NCI-H2171 (cell line): ENCODE data around the gene MRPS34.

Experiments
- DNase-seq: peaks from one replicate; lab custom pipeline; 2025; lab: John Stamatoyannopoulos, UW

The MRPS34 gene

DNA sequence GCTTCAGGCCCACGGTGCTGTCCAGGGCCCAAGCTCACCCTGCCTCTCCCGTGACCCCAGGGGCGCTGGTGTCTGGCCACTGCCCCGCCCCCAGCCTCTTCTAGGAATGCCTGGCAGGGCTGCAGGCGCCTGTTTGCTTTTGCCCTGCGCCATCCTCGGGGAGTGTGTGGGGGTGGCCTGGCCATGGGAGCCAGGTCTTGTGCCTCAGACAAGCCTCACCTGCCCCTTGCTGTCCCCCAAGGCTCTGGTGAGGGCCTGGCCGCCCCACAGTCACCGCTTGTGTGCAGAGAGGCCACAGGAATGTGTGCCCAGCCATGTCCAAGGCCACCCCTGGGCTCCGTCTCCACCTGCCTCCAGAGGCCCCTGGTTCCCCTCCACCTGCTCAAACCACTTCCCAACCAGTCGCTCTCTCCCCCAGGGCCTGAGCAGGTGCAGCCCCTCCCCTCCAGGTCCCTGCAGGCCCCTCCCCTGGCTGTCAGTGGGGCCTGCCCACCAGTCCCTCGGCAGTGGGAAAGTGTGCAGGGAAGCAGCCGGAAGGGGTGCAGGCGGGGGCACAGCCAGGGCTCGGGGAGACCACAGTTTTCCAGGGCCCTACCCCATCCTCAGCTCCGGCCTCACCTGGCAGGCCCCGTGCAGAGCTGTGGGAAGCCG is 21.4 kb upstream of the MRPS34 start:
- no peak for DNase-seq

DNA sequence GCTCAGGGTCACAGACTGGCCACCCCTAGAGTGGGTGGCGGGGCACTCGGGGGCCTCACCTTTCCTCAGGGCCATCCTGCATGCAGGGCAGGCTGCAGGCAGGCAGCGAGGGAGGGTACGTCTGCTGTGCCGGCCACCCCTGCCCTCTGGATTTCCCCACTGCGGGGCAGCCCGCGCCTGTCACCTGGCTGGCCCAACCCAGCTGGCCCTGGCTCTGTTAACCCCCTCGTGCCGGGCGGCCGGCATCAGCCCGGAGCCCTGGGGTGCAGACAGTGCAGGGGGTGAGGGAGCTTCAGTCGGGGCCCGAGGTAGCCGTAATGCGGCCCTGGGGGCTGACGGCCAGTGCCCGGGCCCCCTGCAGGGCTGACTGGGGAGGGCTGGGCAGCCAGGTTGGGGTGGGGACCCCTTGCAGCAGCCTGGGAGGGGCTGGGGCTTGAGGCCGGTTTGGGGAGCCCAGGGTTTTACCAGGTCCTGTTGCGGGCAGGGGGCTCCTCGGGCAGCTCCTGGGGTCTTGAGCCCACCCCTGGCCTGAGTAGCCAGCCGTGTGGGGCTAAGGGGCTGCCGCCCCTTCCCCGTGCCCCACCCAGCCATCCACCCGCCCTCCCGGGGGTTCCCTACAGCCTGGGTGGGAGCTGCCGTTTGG is 20.8 kb upstream of the MRPS34 start, which contains the start of gene IGFALS:
Gene IGFALS, minus strand, starts transcription at position 128 of the 643 bp plus-strand sequence. Its CDS starts 53 bp downstream, at position 75.
- no peak for DNase-seq

DNA sequence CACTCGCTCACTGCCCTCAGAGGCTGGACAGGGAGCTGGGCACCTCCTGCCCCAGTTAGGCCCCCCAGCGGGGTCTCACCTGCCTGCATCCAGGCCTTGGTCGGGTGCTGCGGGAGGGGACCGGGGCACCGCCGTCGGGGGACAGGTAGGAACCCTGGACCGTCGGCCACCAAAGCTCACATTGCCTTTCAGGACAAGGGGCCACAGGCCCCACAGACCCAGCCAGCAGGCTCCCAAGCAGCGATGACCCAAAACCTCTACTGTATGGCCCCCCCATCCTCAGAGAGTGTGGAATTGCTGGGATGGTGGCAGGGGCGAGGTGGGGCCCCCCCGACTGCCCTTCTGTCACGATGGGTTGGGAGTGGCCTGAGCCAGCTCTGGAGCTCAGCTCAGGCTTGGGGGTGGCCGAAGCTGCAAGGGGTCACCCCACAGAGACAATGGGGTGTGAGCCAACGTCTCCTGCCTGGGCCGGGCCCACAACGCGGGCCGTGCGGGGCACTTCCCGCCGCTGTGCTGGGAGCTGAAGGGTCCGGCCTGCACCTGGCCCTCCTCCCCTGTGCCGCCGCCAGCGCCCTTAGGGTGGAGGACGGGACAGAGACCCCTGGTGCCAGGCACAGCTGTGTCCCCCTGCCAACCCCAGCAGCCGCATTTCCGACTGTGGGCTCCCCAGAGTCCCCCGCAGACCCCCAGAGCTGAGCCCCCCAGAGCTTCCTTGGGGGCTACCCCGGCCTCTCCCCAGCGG is 20.1 kb upstream of the MRPS34 start:
- no peak for DNase-seq

DNA sequence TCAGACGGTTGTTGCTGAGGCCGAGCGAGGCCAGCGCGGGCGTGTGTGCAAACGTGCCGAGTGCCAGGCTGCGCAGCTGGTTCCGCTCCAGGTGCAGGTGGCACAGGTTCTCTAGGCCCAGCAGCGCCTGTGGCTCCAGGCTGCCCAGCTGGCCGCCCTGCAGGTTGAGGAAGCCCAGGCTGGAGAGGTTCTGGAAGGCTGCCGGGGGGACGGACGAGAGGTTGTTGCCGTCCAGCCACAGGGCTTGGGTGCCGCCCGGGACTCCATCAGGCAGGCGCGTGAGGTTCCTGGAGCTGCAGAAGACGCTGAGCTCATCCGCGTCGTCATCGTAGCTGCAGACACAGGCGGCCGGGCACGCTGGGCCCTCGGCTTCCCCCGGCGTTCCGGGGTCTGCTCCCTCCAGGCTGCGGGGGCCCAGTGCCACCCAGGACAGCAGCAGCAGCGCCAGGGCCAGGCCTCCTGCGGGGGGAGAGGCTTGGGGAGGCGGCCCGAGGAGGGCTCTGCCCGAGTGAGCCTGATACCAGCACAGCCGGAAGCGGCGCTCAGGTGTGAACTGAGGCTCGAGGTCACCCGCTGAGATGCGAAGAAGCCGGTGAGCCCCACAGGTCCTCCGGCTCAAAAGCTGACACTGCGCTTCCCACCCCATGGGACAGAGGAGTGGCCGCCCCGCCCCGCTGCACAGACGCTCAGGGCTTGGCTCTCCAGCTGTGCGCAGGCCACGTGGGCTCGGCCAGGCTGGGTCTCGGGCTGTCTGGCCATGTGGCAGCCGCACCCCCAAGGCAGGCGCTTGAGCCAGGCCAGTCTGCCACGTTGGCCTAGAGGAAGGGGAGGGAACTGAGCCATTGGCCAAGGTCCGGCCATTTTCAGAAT is 19.2 kb upstream of the MRPS34 start:
- DNase-seq: no peak

DNA sequence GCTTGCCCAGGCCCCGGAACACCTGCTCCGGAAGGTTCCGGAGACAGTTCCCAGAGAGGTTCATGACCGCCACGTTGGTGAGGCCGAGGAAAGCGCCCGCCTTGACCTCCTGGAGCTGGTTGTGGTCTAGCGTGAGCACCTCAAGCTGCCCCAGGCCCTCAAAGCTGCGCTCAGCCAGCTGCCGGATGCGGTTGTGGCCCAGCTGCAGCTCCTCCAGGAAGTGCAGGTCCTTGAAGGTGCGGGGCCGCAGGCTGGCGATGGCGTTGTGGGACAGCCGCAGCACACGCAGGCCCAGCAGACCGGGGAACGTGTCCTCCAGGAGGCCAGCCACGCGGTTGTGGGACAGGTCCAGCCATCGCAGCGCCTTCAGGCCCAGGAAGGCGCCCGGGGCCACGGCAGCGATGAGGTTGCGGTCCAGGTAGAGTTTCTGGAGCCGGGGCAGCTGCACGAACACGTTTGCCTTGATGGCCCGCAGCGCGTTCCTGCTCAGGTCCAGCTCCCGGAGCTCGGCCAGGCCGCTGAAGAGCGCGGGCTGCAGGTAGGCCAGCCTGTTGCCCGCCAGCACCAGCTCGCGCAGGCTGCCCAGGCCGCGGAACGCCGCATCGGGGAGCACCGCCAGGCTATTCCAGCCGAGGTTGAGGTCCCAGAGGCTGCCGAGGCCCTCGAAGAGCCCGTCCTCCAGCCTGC is 18.5 kb upstream of the MRPS34 start:
- no peak for DNase-seq

GRCh38 chr16:1790611-1791255 is 17.8 kb upstream of the MRPS34 start:
- DNase-seq: no peak

DNA sequence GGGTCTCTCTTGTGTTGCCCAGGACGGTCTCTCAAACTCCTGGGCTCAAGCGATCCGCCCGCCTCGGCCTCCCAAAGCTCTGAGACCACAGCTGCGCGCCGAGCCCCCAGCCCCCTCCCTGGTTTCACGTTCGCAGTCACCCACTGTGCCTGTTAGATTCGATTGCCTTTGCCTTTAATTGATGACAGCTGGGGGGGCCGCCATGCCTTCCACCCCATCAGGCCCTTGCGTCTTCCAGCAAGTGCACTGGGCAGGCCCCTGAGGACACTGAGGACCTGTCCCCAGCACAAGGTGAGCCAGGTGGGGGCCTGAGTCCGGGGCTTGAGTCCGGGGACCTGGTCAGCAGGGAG is 17.3 kb upstream of the MRPS34 start:
- no peak for DNase-seq

- DNase-seq: no peak
Measured at GRCh38 chr16:1789643-1790045, 16.7 kb upstream of the MRPS34 start.

- DNase-seq: no peak
Measured at GRCh38 chr16:1788708-1789100, 15.8 kb upstream of the MRPS34 start.

GRCh38 chr16:1788095-1788707 is 15.3 kb upstream of the MRPS34 start:
- no peak for DNase-seq

DNA sequence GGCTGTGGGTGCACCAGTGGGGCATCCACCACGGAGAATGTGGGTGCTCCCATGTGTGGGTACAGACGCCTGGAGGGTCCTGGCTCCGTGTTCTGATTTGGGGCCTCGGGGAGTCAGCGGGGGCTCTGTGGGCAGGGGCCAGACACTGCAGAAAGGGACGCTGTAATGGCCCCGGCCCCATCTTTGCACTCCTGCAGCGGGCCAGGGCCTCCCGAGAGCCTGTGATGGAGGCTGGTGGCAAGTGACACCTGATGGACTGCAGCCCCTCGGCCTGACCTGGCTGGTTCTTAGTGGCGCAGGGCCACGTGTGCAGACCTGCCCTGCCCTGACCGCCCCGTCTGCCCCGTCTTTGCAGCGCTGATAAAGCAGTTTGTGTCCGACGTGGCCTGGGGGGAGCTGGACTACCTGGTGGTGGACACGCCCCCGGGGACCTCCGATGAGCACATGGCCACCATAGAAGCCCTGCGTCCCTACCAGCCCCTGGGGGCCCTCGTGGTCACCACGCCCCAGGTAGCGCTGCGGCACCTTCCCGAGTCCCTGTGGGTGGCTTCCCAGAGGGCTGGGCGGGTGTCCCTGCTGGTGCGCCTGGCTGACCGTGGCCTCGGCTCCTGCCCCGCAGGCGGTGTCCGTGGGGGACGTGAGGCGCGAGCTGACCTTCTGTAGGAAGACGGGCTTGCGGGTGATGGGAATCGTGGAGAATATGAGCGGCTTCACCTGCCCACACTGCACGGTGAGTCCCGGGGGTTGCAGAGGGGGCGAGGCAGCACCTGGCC is 14.6 kb upstream of the MRPS34 start:
- no peak for DNase-seq

DNA sequence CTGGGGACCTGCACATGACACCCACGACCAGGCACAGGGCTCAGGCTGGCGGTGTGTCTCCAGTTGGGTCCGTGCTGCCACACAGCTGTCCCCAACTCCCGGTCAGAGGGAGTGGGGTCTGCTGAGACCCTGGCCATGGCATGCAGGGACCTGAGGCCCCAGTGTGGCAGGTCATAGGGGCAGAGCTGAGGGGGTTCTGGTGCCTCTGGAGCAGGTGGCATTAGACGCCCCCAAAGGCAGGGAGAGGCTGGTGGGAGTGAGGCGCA is 14.1 kb upstream of the MRPS34 start:
- DNase-seq: no peak

- no peak for DNase-seq
Measured at GRCh38 chr16:1786242-1787055, 13.5 kb upstream of the MRPS34 start.

DNA sequence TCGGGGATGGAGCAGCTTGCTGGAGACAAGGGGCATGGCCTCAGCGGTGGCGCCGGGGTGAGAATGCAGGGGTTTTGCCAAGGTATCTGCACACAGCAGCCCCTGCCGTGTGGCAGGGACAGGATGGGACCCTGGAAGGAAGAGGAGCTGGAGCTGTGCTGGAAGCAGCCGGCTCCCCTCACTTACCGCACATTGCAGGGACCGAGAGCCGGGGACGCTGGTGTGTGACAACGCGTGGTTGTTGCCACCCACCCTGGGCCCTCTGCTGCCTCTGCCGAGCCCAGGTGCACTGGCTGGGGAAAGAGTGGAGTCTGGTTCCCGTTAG is 12.9 kb upstream of the MRPS34 start:
- DNase-seq: no peak

- no peak for DNase-seq
Measured at GRCh38 chr16:1784977-1785845, 12.3 kb upstream of the MRPS34 start.

DNA sequence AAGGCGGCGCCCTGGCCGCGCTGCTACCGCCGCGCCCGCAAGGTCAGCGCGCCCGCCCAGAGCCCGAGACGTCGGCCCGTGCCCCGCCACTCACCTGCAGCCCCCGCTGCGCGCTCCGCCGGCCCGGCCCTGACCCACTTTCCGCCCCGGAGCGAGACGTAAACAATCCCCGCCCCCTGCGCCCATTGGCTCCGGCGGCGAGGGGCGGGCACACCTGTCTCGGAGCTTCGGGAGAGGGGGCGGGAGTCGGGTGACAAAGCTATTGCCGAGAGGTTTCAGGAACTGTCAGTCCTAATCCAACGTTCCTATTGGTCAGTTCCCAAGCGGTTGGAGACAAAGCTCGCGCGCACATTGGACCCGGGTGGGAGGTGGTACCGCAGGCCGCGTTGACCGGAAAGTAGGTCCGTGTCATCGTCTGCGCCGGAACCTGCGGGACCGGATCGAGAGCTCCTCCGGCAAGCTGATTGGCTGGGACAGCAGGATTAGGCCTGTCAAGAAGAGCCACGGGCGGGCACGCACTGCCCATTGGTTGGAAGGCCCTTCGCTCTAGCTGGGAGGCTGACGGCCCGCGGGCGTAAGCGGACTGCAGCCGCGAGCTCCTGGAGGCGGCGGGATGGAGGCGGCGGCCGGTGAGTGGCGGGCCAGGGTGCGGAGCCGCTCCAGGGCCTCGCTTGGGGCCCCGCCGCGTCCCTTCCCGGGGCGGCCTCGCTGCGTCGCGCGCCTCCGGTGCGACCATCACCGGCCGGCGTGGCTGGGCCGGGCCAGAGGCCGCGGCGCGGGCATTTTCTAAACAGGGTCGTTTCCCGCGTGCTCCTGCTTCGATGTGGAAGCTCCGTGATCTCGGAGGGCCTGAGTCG is 9.7 kb upstream of the MRPS34 start, which contains the start of the genes NUBP2 and SPSB3:
Gene NUBP2, plus strand, starts transcription at position 553 of the 857 bp plus-strand sequence. Its CDS starts 61 bp downstream, at position 614.
Gene SPSB3, minus strand, starts transcription at position 164 of the 857 bp plus-strand sequence. CDS start 1,088 bp downstream, outside the sequence.
- DNase-seq: peak; percentile 99

DNA sequence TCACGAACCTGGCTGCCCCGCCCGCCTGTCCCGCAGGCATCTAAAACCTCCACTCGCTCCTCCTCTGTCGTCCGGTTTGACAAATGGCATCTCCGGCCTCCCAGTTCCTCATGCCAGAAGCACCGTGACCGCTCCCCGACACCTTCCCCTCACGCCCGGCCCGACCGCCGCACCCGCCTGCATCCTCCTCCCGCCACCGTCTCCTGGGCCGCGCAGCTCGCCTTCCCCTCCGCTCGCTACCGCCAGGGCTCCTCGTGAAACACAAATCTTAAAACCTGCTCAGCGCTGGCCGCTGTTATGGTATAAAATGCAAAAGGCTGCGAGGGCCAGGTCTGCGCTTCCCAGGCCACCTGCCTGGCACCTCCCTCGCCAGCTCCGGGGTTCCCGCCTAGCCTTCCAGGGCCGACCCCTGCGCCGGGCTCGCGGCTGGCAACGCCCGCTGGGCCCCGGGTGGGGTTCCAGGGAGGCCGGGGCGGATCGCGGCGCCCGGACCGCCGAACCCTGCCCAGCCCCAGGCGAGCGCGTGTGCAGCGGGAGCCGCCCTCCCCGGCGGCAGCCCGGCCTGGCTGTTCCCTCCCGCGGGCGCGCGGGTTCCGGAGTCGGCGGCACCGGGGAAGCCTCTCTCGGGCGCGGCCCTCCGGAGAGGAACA is 8.9 kb upstream of the MRPS34 start:
- peak; percentile 21 for DNase-seq
